ENCODE data around the gene POC1A.
A peak's percentile ranks its signal among the peaks of the same experiment; 100 is the strongest.

POC1A gene

DNA sequence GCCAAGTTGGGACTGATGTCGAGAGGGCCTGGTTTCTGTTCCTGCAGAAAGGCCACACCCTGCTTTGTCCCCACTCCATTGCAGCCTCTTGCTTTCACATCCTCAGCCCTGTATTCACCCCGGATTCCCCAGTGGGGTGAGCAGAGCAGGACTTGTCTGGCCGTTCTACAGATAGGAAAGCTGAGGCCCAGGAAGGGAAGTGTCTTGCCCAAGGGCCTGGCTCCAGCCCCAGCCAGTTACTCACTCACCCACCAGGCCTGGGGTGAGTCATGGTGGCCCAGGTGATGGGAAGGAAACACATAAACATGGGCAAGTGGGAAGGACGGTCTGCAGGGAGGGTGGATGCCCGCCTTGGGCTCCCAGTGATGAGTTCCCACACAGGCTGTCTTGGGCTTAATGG is 91.7 kb downstream of the POC1A start:
- Histone ChIP-seq H3K27ac (ENCODE audit: poor library complexity, severe bottlenecking) (peak overlapping the region; percentile 44), H3K36me3 (ENCODE audit: low read depth) (no peaks in the 10 kb centered on the region), H3K4me1 (ENCODE audit: insufficient read depth, poor library complexity, severe bottlenecking) (peaks cover 41% of the 10 kb centered on the region), H3K9me3 (ENCODE audit: severe bottlenecking) (no peaks in the 10 kb centered on the region), H3K27me3 (ENCODE audit: insufficient read depth, poor library complexity, severe bottlenecking) (no peaks in the 10 kb centered on the region), H3K4me3 (ENCODE audit: severe bottlenecking) (no peak overlapping the region)
- ATAC-seq (ENCODE audit: low read depth), result peak; percentile 88
- DNase-seq (ENCODE audit: low spot score), result peak; percentile 96
- TF ChIP-seq, protein P1, sequence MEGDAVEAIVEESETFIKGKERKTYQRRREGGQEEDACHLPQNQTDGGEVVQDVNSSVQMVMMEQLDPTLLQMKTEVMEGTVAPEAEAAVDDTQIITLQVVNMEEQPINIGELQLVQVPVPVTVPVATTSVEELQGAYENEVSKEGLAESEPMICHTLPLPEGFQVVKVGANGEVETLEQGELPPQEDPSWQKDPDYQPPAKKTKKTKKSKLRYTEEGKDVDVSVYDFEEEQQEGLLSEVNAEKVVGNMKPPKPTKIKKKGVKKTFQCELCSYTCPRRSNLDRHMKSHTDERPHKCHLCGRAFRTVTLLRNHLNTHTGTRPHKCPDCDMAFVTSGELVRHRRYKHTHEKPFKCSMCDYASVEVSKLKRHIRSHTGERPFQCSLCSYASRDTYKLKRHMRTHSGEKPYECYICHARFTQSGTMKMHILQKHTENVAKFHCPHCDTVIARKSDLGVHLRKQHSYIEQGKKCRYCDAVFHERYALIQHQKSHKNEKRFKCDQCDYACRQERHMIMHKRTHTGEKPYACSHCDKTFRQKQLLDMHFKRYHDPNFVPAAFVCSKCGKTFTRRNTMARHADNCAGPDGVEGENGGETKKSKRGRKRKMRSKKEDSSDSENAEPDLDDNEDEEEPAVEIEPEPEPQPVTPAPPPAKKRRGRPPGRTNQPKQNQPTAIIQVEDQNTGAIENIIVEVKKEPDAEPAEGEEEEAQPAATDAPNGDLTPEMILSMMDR (IDR thresholded peaks at IDR 0.05; ENCODE audit: poor library complexity, severe bottlenecking), result no peak

DNA sequence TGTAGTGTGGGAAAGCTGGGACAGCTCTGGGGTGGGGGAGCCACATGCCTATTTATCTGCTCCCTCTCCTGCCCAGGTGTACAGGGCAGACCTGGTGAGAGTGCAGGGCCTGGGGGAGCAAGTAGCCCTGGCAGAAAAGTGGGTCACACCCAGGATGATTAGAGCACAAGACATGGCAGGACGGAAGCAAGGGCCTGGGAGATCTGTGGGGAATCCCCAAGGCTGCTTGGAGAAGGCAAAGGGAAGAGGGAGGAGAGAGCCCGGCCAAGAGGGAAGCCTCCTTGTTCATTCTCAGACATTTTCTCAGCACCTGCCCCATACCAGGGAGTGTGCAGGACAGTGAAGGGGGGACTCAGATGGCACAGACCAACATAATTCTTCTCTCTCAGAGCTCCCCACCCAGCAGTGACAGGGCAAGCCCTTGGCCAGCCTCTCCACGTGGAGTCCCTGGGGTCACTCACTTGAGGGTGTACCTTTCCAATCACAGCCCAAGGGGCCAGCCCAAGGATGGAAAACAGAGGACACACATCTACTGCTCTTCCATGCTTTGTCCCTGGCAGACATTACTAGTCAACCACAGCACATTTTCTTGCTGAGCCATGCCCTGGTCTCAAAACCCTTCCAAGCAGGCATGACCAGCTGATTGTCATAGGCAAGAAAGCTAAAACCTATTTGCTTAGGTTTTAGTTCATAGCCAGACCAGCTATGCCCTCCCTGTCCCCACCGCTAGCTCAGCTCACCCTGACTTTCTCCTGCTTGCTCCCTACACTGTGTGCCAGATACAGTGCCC is 92.9 kb downstream of the POC1A start:
- H3K9me3 ChIP-seq (ENCODE audit: severe bottlenecking), result no peaks in the 10 kb centered on the region
- H3K4me3 ChIP-seq (ENCODE audit: severe bottlenecking), result no peak overlapping the region
- TF ChIP-seq, protein P1 (IDR thresholded peaks at IDR 0.05; ENCODE audit: poor library complexity, severe bottlenecking), result no peak
- H3K27me3 ChIP-seq (ENCODE audit: insufficient read depth, poor library complexity, severe bottlenecking), result no peaks in the 10 kb centered on the region
- DNase-seq (ENCODE audit: low spot score) (no peak), ATAC-seq (ENCODE audit: low read depth) (no peak)
- peaks cover 32% of the 10 kb centered on the region for H3K4me1 ChIP-seq (ENCODE audit: insufficient read depth, poor library complexity, severe bottlenecking)
- H3K36me3 ChIP-seq (ENCODE audit: low read depth), result no peaks in the 10 kb centered on the region
- H3K27ac ChIP-seq (ENCODE audit: poor library complexity, severe bottlenecking), result peak overlapping the region; percentile 44

DNA sequence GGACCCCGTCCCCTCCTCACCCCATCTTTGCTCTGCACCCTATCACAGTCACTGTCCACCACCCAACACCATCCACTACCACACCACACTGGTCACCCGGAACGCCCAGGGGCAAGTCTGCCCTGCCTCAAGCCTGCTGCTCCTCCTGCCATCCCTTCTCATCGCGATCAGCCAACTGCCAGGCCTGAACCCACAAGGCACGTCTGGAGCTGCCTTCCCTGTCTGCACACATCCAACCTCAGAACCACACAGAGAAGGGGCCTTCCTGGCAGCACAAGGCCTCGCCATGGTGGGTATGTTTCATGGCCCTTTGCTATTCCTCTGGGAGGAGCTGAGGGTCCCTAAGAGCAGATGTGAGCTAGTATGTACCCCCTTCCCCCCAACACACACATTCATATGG is 94.4 kb downstream of the POC1A start:
- Histone ChIP-seq H3K27me3 (ENCODE audit: insufficient read depth, poor library complexity, severe bottlenecking) (no peaks in the 10 kb centered on the region), H3K4me1 (ENCODE audit: insufficient read depth, poor library complexity, severe bottlenecking) (peaks cover 18% of the 10 kb centered on the region), H3K27ac (ENCODE audit: poor library complexity, severe bottlenecking) (peak overlapping the region; percentile 44), H3K36me3 (ENCODE audit: low read depth) (peaks cover 10% of the 10 kb centered on the region), H3K4me3 (ENCODE audit: severe bottlenecking) (no peak overlapping the region), H3K9me3 (ENCODE audit: severe bottlenecking) (no peaks in the 10 kb centered on the region)
- TF ChIP-seq, protein P1 (IDR thresholded peaks at IDR 0.05; ENCODE audit: poor library complexity, severe bottlenecking), result no peak
- no peak for ATAC-seq (ENCODE audit: low read depth)
- DNase-seq (ENCODE audit: low spot score), result no peak

- H3K4me3 ChIP-seq (ENCODE audit: severe bottlenecking), result peak overlapping the region; percentile 10
- H3K36me3 ChIP-seq (ENCODE audit: low read depth), result peaks cover 28% of the 10 kb centered on the region
- no peak for ATAC-seq (ENCODE audit: low read depth)
- H3K4me1 ChIP-seq (ENCODE audit: insufficient read depth, poor library complexity, severe bottlenecking), result peaks cover 18% of the 10 kb centered on the region
- H3K9me3 ChIP-seq (ENCODE audit: severe bottlenecking), result no peaks in the 10 kb centered on the region
- H3K27ac ChIP-seq (ENCODE audit: poor library complexity, severe bottlenecking), result peak overlapping the region; percentile 99
- DNase-seq (ENCODE audit: low spot score), result no peak
- TF ChIP-seq, protein P1 (IDR thresholded peaks at IDR 0.05; ENCODE audit: poor library complexity, severe bottlenecking), result no peak
- H3K27me3 ChIP-seq (ENCODE audit: insufficient read depth, poor library complexity, severe bottlenecking), result no peaks in the 10 kb centered on the region
These were observed 96.3 kb downstream of the POC1A start for GRCh38 chr3:52057812-52058495.
